ENCODE results near the gene PSG7.
"Not testable (repeated sequence)": the region's sequence is repeated elsewhere in the genome, so short reads cannot be mapped to it uniquely, and the experiment has no call there.

GRCh38 chr19:42887876-42888445, 49.0 kb downstream of the PSG7 start:
- TF ChIP-seq CTCF (conservative IDR thresholded peaks at IDR 0.05; ENCODE audit: low read length); EZH2phosphoT487 (IDR thresholded peaks at IDR 0.05; ENCODE audit: borderline replicate concordance, low read depth, low read length): not testable (repeated sequence)
